Stimulated activated CD8-positive, alpha-beta memory T cell treated with anti-CD3 and anti-CD28 coated beads, Interleukin-12 subunit alpha, Interleukin-12 subunit beta, amount 100 ng/mL, for 4 hours (primary cell): Measurements from ENCODE around the gene SLC37A1.

Experiments used
- DNase-seq: peaks from one replicate; pipeline ENCODE4 v3.0.0-alpha.2; 2020; ENCODE audit warnings: low read depth

Gene SLC37A1

GRCh38 chr21:42562816-42563215, 49.2 kb downstream of the SLC37A1 start:
- no peak for DNase-seq

- DNase-seq = no peak
These were observed 49.6 kb downstream of the SLC37A1 start for GRCh38 chr21:42563261-42563660.

GRCh38 chr21:42563686-42564085, 50.0 kb downstream of the SLC37A1 start:
- DNase-seq = no peak

- DNase-seq = no peak
These were observed 50.9 kb downstream of the SLC37A1 start for GRCh38 chr21:42564561-42564971.

GRCh38 chr21:42565206-42565810, 51.7 kb downstream of the SLC37A1 start:
- no peak for DNase-seq

- DNase-seq = no peak
These were observed 52.4 kb downstream of the SLC37A1 start for GRCh38 chr21:42565886-42566523.

GRCh38 chr21:42566524-42567213, 53.0 kb downstream of the SLC37A1 start:
- no peak for DNase-seq

GRCh38 chr21:42567214-42567555, 53.5 kb downstream of the SLC37A1 start:
- no peak for DNase-seq

- DNase-seq = no peak
These were observed 54.2 kb downstream of the SLC37A1 start for GRCh38 chr21:42567861-42568260.

GRCh38 chr21:42568376-42568775, 54.7 kb downstream of the SLC37A1 start:
- no peak for DNase-seq

- no peak for DNase-seq
These were observed 55.4 kb downstream of the SLC37A1 start for GRCh38 chr21:42568866-42569731.

- no peak for DNase-seq
These were observed 56.2 kb downstream of the SLC37A1 start for GRCh38 chr21:42569732-42570301.

GRCh38 chr21:42570362-42570761, 56.7 kb downstream of the SLC37A1 start:
- DNase-seq = no peak

GRCh38 chr21:42570841-42571387, 57.3 kb downstream of the SLC37A1 start:
- no peak for DNase-seq

- no peak for DNase-seq
These were observed 57.9 kb downstream of the SLC37A1 start for GRCh38 chr21:42571391-42572150.

- DNase-seq = no peak
These were observed 59.3 kb downstream of the SLC37A1 start for GRCh38 chr21:42572906-42573495.

GRCh38 chr21:42574234-42575027, 60.8 kb downstream of the SLC37A1 start:
- DNase-seq = no peak

GRCh38 chr21:42575111-42575510, 61.5 kb downstream of the SLC37A1 start:
- no peak for DNase-seq

GRCh38 chr21:42576639-42577038, 63.0 kb downstream of the SLC37A1 start:
- no peak for DNase-seq

GRCh38 chr21:42578034-42578433, 64.4 kb downstream of the SLC37A1 start:
- no peak for DNase-seq
